Hindlimb muscle (tissue), 1 donor: Measurements from ENCODE around the gene KIF3B. TPM values are rescaled to one million over a fixed set of nuclear protein-coding genes. Genes with fewer than 3 reads are reported as not detected.
"Not testable (repeated sequence)": the region's sequence is repeated elsewhere in the genome, so short reads cannot be mapped to it uniquely, and the experiment has no call there.

Experiments used
- DNase-seq: peaks from one replicate; pipeline ENCODE4 v3.0.0-alpha.2; 2013
- polyA plus RNA-seq: library from polyadenylated mRNA; unstranded; fragments of 120-200 nt; gene quantifications from one replicate; pipeline ENCODE4 v1.2.1, GENCODE V29; 2013; ENCODE audit not compliant: insufficient read length

KIF3B gene
- polyA plus RNA-seq, 1 donor, result 11.0 TPM

DNA sequence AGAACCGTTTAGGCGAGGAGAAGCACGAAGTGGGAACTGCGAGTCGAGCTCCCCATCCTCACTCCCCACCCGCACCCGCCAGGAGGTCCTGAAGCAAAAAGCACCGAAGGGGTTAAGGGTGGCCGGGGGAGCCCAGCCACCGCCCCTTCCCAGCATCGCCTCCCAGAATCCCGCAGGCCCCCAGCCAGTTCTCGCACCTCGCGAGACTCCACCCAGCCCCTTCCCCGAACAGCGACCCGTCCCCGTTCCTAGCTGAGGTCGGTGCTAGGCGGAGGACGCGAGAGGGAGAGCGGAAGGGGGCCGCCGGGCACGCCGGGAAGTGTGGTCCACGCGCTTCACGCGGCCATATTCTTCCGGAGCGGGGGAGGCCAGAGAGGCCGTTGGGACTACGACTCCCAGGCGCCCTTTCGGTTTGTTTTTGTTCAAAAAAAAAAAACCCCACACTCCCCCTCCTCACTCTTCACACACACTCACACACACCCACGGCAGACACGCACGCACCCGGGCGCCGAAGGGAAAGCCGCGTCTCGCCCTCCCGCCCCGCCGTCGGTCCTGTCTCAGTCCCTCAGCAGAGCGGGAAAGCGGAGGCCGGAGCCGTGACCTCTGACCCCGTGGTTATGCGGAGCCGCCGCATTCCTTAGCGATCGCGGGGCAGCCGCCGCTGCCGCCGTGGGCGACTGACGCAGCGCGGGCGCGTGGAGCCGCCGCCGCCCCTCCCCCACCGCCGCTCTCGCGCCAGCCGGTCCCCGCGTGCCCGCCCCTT lies 80.6 kb downstream of the KIF3B start, which contains the start of gene ASXL1:
ASXL1 (plus strand) TSS at position 463 of the 763 bp plus-strand sequence. CDS start 445 bp downstream, outside the sequence.
- peak; percentile 99 for DNase-seq

DNA sequence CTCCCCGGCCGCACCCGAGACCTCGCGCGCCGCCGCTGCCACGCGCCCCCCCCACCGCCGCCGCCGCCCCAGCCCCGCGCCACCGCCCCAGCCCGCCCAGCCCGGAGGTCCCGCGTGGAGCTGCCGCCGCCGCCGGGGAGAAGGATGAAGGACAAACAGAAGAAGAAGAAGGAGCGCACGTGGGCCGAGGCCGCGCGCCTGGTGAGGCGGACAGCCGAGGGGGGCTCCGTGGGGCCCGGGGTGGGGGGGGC lies 81.1 kb downstream of the KIF3B start:
- DNase-seq, result no peak

GRCh38 chr20:32358883-32359632 lies 81.6 kb downstream of the KIF3B start:
- DNase-seq, result peak; percentile 79

GRCh38 chr20:32359633-32360332 lies 82.3 kb downstream of the KIF3B start:
- DNase-seq, result no peak

- DNase-seq, result no peak
Measured at GRCh38 chr20:32360333-32360634, 82.8 kb downstream of the KIF3B start.

DNA sequence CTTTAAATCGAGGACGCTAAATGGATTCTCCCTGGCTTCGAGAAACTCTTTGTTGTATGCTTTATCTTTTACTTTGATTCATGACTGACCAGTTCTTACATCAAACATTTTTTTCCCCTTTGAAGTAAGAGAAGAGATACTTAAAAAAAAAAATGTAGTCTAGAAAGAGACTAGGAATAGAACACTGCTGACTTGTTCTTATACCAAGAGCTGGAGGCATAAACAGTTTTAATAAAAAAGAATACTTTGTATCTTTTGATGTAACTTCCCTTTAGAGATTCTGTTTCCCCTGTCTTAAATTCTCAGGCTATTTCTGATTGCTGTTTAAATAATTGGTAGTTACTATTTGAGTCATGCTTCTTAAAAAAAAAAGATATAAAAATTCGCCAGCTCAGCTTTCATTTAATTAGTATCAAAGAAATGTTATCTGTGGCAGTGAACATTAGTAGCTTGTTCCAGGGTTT lies 85.5 kb downstream of the KIF3B start:
- DNase-seq, result no peak

DNA sequence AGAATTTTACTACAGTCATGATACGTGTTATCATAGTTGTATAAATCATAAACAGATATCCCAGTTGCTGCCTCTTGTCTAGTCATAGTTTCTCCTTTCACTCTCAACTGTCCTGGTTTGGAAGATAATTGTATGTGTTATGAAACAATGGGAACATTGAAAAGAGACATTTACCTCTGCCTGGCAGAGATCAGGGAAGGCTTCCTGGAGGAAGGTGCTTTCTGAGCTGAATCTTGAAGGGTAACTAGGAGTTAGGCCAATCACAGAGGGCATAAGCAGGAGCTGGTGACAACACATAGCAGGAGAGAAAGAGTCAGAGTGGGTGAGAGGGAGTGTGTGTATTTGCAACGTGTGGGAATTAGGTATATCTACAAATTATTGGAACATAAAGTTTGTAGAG lies 86.0 kb downstream of the KIF3B start:
- no peak for DNase-seq

- no peak for DNase-seq
Measured at GRCh38 chr20:32364554-32365208, 87.2 kb downstream of the KIF3B start.

DNA sequence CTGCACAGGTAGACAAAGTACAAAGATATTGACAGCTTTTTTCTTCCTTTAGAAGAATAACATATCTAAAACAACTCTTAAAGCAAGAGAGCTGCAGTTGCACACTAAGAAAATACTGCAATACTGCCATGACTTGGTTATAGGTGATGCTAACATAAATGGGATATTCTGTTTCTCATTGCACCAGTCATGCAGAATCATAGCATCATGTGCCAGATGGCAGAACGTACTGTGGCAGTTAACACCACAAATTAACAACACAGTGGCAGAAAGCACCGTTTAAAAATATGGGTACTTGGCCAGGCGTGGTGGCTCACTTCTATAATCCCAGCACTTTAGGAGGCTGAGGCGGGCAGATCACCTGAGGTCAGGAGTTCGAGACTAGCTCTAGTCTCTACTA lies 88.1 kb downstream of the KIF3B start:
- DNase-seq, result no peak

GRCh38 chr20:32366380-32366779 lies 88.9 kb downstream of the KIF3B start:
- DNase-seq, result no peak

DNA sequence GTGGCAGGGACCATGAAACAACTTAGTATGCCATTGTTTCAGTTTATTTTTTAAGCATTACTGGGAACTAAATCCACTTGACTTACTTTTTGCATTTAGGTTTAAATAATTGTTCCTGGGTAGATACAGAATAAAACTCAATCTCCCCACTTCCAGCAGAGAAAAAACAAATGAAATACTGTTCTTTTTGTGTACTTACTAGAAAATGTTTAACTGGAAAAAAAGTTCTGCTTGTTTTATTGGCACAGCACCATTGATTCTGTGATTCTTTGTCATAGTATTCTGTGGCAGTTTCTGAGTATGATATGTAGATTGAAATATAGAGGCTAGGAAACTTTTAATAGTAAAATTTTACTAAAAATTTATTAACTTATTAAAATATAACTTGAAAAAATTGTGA lies 90.9 kb downstream of the KIF3B start:
- DNase-seq, result no peak

DNA sequence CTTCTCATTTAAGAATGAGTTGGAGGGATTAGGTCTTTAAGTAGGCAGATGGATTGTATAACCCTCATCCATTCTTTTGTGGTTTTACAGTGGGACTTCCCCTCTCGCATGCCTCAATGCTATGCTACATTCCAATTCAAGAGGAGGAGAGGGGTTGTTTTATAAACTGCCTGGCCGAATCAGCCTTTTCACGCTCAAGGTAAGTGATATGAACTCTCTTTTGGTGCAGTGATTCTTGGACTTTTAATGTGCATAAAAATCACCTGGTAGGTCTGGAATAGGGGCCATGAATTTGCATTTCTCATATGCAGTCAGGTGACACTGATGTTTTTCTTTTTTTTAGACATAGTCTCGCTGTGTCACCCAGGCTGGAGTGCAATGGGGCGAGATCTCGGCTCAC lies 91.5 kb downstream of the KIF3B start:
- no peak for DNase-seq

DNA sequence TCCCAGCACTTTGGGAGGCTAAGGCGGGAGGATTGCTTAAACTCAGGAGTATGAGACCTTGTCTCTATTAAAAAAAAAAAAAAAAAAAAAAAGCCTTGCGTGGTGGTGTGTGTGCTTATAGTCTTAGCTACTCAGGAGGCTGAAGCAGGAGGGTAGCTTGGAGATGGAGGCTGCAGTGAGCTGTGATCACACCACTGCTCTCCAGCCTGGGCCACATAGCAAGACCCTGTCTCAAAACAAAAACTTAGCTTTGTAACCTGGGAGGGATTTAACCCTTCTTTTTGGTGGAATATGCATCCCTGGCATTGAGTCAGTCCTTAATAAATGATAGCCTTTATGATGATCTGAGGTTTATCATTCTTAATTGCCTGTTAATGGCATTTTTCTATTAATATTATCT lies 93.4 kb downstream of the KIF3B start:
- DNase-seq, result no peak

DNA sequence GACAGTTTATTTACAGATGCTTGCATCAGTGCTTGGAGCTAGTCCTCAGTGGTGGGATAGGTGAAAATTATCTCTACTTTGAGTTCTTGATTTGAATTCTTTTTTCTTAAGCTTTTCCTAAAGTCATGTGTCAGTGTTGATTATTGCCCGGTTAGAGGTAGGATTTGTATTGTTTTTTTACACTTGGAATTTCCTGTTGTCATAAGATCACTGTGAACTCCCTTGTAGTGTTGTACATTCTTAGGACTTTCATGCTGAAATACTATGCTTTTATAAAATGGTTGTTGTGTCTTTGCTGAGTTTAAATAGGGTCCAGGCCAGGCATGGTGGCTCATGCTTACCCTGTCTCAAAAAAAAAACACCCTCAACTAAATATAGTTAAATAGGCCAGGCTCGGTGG lies 101.0 kb downstream of the KIF3B start:
- DNase-seq, result no peak

GRCh38 chr20:32380037-32380436 lies 102.6 kb downstream of the KIF3B start:
- not testable (repeated sequence) for DNase-seq

DNA sequence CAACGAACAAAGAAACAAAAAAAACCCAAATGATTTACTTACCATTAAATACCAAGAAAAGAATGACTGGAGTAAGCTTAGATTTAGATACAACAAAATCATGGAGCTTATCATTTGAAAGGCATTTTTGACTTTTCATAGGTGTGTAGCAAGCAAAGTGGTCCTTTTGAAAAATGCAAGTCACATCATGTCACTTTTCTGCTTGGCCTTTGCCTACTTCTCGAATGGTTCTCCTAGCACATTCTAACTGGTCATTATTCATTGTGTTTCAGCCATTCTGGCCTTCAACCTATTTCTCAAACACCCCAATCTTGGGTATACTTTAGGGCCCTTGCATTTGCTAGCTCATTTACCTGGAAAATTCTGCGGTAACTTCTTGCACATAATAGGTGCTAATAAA lies 103.3 kb downstream of the KIF3B start:
- DNase-seq, result no peak

DNA sequence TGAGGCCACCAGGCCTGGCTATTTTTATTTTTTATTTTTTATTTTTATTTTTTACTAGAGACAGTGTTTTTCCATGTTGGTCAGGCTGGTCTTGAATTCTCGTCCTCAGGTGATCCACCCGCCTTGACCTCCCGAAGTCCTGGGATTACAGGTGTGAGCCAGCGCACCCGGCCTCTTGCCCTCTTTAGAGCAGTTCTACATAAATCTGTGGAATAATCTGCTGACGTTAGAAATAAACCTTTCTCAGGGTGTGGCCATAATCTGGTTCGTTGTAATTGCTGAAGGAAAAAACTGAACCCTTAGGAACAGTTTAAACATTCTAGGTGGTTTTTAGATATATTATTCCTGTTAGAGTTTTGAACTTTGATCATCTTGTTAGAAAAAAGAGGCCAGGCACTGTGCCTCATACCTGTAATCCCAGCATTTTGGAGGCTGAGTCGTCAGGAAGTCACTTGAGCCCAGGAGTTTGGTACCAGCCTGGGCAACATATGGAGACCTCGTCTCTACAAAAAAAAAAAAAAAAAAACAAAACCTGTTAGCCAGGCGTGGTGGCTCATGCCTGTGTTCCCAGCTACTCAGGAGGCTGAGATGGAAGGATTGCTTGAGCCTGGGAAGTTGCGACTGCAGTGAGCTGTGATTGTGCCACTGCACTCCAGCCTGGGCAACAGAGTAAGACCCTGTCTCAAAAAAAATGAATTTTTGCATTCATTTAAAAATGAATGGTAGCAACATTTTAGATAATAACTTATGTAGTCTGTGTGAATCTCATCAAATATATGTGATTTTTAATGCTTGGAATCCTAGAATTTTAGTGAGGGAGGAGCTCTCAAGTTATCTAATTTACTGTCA lies 104.9 kb downstream of the KIF3B start:
- DNase-seq, result no peak

DNA sequence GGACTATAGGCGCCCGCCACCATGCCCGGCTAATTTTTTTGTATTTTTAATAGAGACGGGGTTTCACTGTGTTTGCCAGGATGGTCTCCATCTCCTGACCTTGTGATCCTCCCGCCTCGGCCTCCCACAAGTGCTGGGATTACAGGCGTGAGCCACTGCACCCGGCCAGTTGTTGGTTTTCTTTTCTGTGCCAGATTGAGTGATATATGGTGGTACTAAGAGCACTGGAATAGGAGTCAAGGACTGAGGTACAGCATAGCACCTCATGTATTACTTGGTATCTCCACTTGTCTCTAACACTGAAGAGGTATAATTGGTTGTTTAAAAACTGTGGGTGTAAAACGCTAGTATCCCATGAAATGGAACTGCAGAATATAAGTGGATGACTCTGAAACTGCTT lies 106.0 kb downstream of the KIF3B start:
- not testable (repeated sequence) for DNase-seq
